Right cardiac atrium (tissue), 5 donors: ENCODE measurements around the gene CALN1. TPM values are rescaled to one million over a fixed set of nuclear protein-coding genes. Genes with fewer than 3 reads are reported as not detected.
"Not testable (repeated sequence)": the region's sequence is repeated elsewhere in the genome, so short reads cannot be mapped to it uniquely, and the experiment has no call there.

ENCODE experiments used
- ATAC-seq, 2 donors: fragments of 200-7000 bp; cut with Tn5 transposase; one replicate each; pipeline versions ENCODE4 v1.8.0 to v1.9.1; 2020; ENCODE audit warnings: moderate library complexity in 2 of 2, mild to moderate bottlenecking in 1 of 2
- DNase-seq, 3 donors: peaks; one replicate each; pipeline ENCODE4 v3.0.0-alpha.2; 2020
- H3K27ac ChIP-seq: one replicate; pipeline ENCODE4 v1.5.1; 2013; ENCODE audit warnings: mild to moderate bottlenecking, low read length, control low read depth, moderate library complexity
- H3K27me3 ChIP-seq: one replicate; pipeline ENCODE4 v1.6.1; 2013; ENCODE audit not compliant: control insufficient read depth, insufficient read depth
- H3K4me1 ChIP-seq: one replicate; pipeline ENCODE4 v1.6.1; 2013; ENCODE audit warnings: low read length; ENCODE audit not compliant: control insufficient read depth, insufficient read depth
- H3K4me3 ChIP-seq: one replicate; pipeline ENCODE4 v1.5.1; 2013; ENCODE audit warnings: low read length, control low read depth
- H3K9me3 ChIP-seq: one replicate; pipeline ENCODE4 v1.6.1; 2013; ENCODE audit warnings: low read length; ENCODE audit not compliant: control insufficient read depth
- WGBS: extraction: QIAGEN DNeasy Blood & Tissue Kit; methylation state at CpG from one replicate; pipeline ENCODE4 v1.1.7; 2013; 5-methylcytosine and 5-hydroxymethylcytosine counted together
- intact Hi-C, 4 donors: fragments of 100-400 bp; cut with DNase I; formaldehyde crosslinking; loops; one replicate each; pipeline versions ENCODE4 v1.11.0 to v1.14.0; 2022 to 2023
- long read RNA-seq, 4 donors: library from polyadenylated mRNA; unstranded; transcript quantifications; one replicate each; pipeline ENCODE4 v2.0.0, GENCODE V29; 2020 to 2021
- polyA plus RNA-seq: library from polyadenylated mRNA; stranded (reverse); fragments of 200-250 nt; gene quantifications from one replicate; pipeline ENCODE4 v1.2.3, GENCODE V29; 2013
- total RNA-seq, 4 donors: library from RNA; stranded (reverse); fragmentation: NEBNext Ultra II Directional; extraction: Animal tissue kit (Norgen Biotek cat#: 25700); gene quantifications; one replicate each; pipeline ENCODE4 v1.2.1, GENCODE V29; 2021
- donor health status: healthy with polysubstance abuse.
- donor health status: DM: no; HTN: yes; CAD: no.
- donor health status: DM: no; HTN: no; CAD: no.
- donor health status: DM: no; HTN: yes; CAD: no; lungs with severe emphysema.
- donor health status: DM: yes; HTN: yes; CAD: no.

CALN1 gene
- total RNA-seq (not detected), polyA plus RNA-seq (not detected)
- long read RNA-seq, donor 1 = 0 reads
- long read RNA-seq, donor 2 = 0 reads
- long read RNA-seq, donor 3 = 0 reads
- long read RNA-seq, donor 4 = 0 reads

DNA sequence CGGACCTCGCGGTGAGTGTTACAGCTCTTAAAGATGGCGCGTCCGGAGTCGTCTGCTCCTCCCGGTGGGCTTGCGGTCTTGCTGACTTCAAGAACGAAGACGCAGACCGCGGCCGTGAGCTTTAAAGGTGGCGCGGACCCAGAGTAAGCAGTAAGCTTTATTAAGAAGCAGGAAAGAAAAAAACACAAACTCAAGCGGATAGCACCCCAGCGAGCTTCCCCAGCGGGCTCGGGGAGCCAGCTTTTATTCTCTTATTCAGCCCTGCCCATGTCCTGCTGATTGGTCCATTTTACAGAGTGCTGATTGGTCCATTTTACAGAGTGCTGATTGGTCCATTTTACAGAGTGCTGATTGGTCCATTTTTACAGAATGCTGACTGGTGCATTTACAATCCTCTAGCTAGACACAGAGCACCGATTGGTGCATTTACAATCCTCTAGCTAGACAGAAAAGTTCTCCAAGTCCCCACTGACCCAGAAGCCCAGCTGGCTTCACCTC is at the start of gene CALN1:
TSS of gene CALN1 (minus strand) at position 218 of the 498 bp plus-strand sequence.
- DNase-seq, H3K27me3 ChIP-seq, H3K4me1 ChIP-seq, H3K27ac ChIP-seq, H3K4me3 ChIP-seq, intact Hi-C loops, H3K9me3 ChIP-seq, ATAC-seq: not testable (repeated sequence)
- 95% methylated on average over 21 of the region's 21 CpGs for WGBS

DNA sequence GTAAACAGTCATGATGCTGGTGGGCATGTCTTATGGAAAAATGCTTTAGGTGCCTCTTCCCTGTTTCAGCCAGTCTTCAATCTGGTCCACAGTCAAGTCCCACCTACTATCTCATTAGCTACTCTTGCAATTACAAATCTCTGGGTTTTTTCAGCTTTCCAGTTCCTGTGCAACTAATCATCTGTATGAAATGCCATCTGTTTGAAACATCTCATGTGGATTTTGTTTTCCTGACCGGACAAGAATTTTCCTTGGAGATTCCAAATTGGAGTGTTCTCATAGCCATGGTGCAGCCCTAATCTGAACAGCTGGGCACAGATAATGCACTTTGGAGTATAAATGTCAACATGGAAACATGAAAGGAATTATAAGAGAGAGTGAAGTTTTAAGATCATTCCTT is 41.3 kb upstream of the CALN1 start:
- intact Hi-C loops = no loop called here
- no peak overlapping the region for H3K4me3 ChIP-seq
- no peaks in the 10 kb centered on the region for H3K9me3 ChIP-seq
- no peak overlapping the region for H3K27ac ChIP-seq
- ATAC-seq = no peak
- no peaks in the 10 kb centered on the region for H3K27me3 ChIP-seq
- WGBS = 54% methylated on average over 1 of the region's 1 CpG
- no peak for DNase-seq
- H3K4me1 ChIP-seq = no peaks in the 10 kb centered on the region

DNA sequence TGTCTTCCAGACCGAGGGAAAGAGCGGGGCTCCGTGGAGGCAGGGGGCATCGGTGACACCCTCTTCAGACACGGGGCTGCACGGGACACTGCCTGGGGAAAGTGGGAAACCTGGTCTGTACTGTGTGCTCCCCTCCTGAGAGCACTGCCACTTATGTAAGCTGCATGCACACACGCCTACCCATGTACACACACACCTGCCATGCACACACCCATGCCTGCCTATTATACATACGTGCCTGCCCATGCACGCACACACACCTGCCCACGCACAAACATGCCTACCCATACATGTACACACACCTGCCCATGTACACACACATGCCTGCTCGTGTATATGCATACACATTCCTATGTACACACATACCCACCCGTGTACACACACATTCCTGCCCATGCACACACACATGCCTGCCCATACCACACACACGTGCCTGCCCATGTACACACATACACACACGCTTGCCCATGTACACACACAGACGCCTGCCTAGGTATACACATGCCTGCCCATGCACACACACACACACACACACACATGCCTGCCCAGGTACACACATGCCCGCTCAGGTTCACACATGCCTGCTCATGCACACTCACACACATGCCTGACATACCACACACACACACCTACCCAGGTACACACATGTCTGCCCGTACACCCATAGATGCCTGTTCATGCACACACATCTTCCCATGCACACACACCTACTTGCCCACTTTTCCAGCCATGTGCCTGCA is 35.5 kb upstream of the CALN1 start:
- no peaks in the 10 kb centered on the region for H3K4me1 ChIP-seq

GRCh38 chr7:72446591-72447462 is 34.7 kb upstream of the CALN1 start:
- ATAC-seq = no peak
- WGBS = 24% methylated on average over 20 of the region's 20 CpGs

More for the DNA sequence above, 35.5 kb upstream of the CALN1 start:
- 82% methylated on average over 17 of the region's 17 CpGs for WGBS
- Histone ChIP-seq H3K9me3 (no peaks in the 10 kb centered on the region), H3K27ac (no peak overlapping the region), H3K4me3 (no peak overlapping the region), H3K27me3 (no peaks in the 10 kb centered on the region)
- DNase-seq (no peak), ATAC-seq (no peak)
- intact Hi-C loops = no loop called here

GRCh38 chr7:72446131-72446530 is 34.0 kb upstream of the CALN1 start:
- no peak for ATAC-seq
- DNase-seq = no peak
- intact Hi-C loops = no loop called here
- 51% methylated on average over 7 of the region's 7 CpGs for WGBS
- H3K27me3 ChIP-seq = no peaks in the 10 kb centered on the region
- no peaks in the 10 kb centered on the region for H3K9me3 ChIP-seq
- no peak overlapping the region for H3K4me3 ChIP-seq
- no peaks in the 10 kb centered on the region for H3K4me1 ChIP-seq
- H3K27ac ChIP-seq = no peak overlapping the region

More at GRCh38 chr7:72446591-72447462, 34.7 kb upstream of the CALN1 start:
- Histone ChIP-seq H3K4me1 (no peaks in the 10 kb centered on the region), H3K27me3 (no peaks in the 10 kb centered on the region), H3K9me3 (no peaks in the 10 kb centered on the region), H3K27ac (no peak overlapping the region), H3K4me3 (no peak overlapping the region)
- no peak for DNase-seq
- intact Hi-C loops = no loop called here

- no peaks in the 10 kb centered on the region for H3K27me3 ChIP-seq
- no peak for DNase-seq
- H3K9me3 ChIP-seq = no peaks in the 10 kb centered on the region
- 74% methylated on average over 10 of the region's 10 CpGs for WGBS
- no peak overlapping the region for H3K27ac ChIP-seq
- H3K4me3 ChIP-seq = no peak overlapping the region
- H3K4me1 ChIP-seq = no peaks in the 10 kb centered on the region
- no peak for ATAC-seq
- intact Hi-C loops = no loop called here
These were observed 33.4 kb upstream of the CALN1 start for GRCh38 chr7:72445580-72445979.

- H3K27me3 ChIP-seq = no peaks in the 10 kb centered on the region
These were observed 32.9 kb upstream of the CALN1 start for GRCh38 chr7:72445075-72445474.

GRCh38 chr7:72444026-72444776 is 32.1 kb upstream of the CALN1 start:
- Histone ChIP-seq H3K4me1 (no peaks in the 10 kb centered on the region), H3K27ac (no peak overlapping the region), H3K27me3 (no peaks in the 10 kb centered on the region), H3K4me3 (no peak overlapping the region), H3K9me3 (no peaks in the 10 kb centered on the region)
- no peak for DNase-seq
- intact Hi-C loops = no loop called here
- 78% methylated on average over 8 of the region's 8 CpGs for WGBS
- no peak for ATAC-seq

More at GRCh38 chr7:72445075-72445474, 32.9 kb upstream of the CALN1 start:
- 85% methylated on average over 6 of the region's 6 CpGs for WGBS
- no peak overlapping the region for H3K4me3 ChIP-seq
- intact Hi-C loops = no loop called here
- no peaks in the 10 kb centered on the region for H3K4me1 ChIP-seq
- H3K9me3 ChIP-seq = no peaks in the 10 kb centered on the region
- no peak overlapping the region for H3K27ac ChIP-seq
- DNase-seq = no peak
- no peak for ATAC-seq

DNA sequence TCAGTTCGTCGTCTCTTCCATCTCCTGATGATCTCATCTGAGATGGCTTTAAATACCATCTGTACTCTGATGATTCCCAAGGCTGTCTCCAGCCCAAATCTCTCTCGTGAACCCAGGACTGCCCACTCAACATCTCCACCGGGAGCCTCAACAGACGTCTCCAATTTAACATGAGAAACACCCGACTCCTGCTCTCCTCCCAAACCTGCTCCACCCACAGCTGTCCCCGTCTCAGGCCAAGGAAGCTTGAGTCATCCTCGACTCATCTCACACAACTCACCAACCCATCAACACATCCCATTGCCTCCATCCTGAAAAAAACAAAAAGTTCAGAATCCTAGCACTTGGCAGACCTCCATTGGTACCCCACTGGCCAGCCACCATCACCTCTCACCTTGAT is 29.7 kb upstream of the CALN1 start:
- ATAC-seq (no peak), DNase-seq (no peak)
- WGBS = 52% methylated on average over 8 of the region's 8 CpGs
- no peaks in the 10 kb centered on the region for H3K9me3 ChIP-seq
- no peak overlapping the region for H3K27ac ChIP-seq
- intact Hi-C loops = no loop called here
- H3K4me3 ChIP-seq = no peak overlapping the region
- no peaks in the 10 kb centered on the region for H3K27me3 ChIP-seq
- H3K4me1 ChIP-seq = no peaks in the 10 kb centered on the region

DNA sequence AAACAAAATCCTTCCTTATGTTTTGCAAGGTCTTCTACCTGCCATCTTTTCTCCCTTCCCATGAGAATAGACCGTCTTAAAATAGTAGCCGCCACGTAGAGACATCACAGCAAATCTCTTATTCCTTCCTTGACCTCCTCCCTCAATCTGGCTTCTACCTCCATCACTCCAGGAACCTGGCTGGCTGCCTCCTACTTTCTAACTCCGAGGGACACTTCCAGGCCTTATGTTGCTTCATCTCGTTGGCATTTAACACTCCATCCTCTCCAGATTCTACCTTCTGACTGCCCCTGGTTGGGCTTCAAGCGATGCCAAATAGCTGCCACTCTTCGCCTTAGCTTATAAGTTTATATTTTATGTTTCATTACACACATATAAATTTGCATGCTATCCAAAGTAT is 26.4 kb upstream of the CALN1 start:
- ATAC-seq (no peak), DNase-seq (no peak)
- Histone ChIP-seq H3K9me3 (no peaks in the 10 kb centered on the region), H3K27me3 (no peaks in the 10 kb centered on the region), H3K4me3 (no peak overlapping the region), H3K4me1 (peaks cover 2% of the 10 kb centered on the region), H3K27ac (no peak overlapping the region)
- 72% methylated on average over 7 of the region's 7 CpGs for WGBS
- intact Hi-C loops = loop anchor here in 1 of 4 donors (2.0 kb wide), 1 partner anchor 28 kb away; no protein-coding TSS in a partner anchor
